HepG2 (cell line): ENCODE measurements around the gene BPIFA2. TPM values are rescaled to one million over a fixed set of nuclear protein-coding genes. Genes with fewer than 3 reads are reported as not detected.
A peak's percentile ranks its signal among the peaks of the same experiment; 100 is the strongest.

Experiments
- ASH2L ChIP-seq: fragments of 300-600, 200-600 bp; sonication (generic); IDR thresholded peaks from 2 replicates; pipeline ENCODE4 v1.7.0; 2017; ENCODE audit warnings: low read depth, mild to moderate bottlenecking, moderate library complexity, mixed read lengths, low read length; ENCODE audit not compliant: insufficient read length
- FIP1L1 ChIP-seq: fragments of 200-400 bp; formaldehyde crosslinking; IDR thresholded peaks from 2 replicates; pipeline ENCODE4 v1.6.1; 2018; ENCODE audit warnings: low read depth, mild to moderate bottlenecking, low read length, moderate library complexity, borderline replicate concordance; ENCODE audit not compliant: insufficient read depth
- LCORL ChIP-seq, 2 experiments: fragments of 450-650 bp in 1 of 2; sonication (generic) in 1 of 2; formaldehyde crosslinking in 1 of 2; IDR thresholded peaks; 2 replicates each; pipeline versions ENCODE4 v1.5.0 to v1.6.1; 2017 to 2020; ENCODE audit warnings: antibody characterized with exemption in 1 of 2, missing genetic modification reagents in 1 of 2
- MAFK ChIP-seq, 2 experiments: IDR thresholded peaks in 1 of 2; conservative IDR thresholded peaks in 1 of 2; 2 replicates each; pipeline ENCODE4 v1.6.1; 2011; ENCODE audit warnings: improper control_type of control experiment in 2 of 2, low read length in 2 of 2
- NCOA5 ChIP-seq: sonication (generic); formaldehyde crosslinking; IDR thresholded peaks from 2 replicates; pipeline ENCODE4 v1.4.0; 2020; ENCODE audit warnings: missing genetic modification reagents
- NFE2L1 ChIP-seq: sonication (generic); formaldehyde crosslinking; IDR thresholded peaks from 2 replicates; pipeline ENCODE4 v1.4.0; 2020; ENCODE audit warnings: missing genetic modification reagents, mild to moderate bottlenecking, borderline replicate concordance
- SOX6 ChIP-seq, 2 experiments: fragments of 450-650 bp in 1 of 2; sonication (generic) in 1 of 2; formaldehyde crosslinking in 1 of 2; IDR thresholded peaks; 2 replicates each; pipeline versions ENCODE4 v1.4.0 to v1.6.1; 2017 to 2020; ENCODE audit warnings: antibody characterized with exemption in 1 of 2, mild to moderate bottlenecking in 1 of 2, missing genetic modification reagents in 1 of 2
- TBX3 ChIP-seq: fragments of 450-650 bp; IDR thresholded peaks from 2 replicates; pipeline ENCODE4 v1.6.1; 2017; ENCODE audit warnings: antibody characterized with exemption, mild to moderate bottlenecking, inconsistent platforms, borderline replicate concordance
- ZMYM3 ChIP-seq: sonication (generic); formaldehyde crosslinking; IDR thresholded peaks from 2 replicates; pipeline ENCODE4 v1.5.1; 2020; ENCODE audit warnings: mild to moderate bottlenecking, missing genetic modification reagents
- ZNF10 ChIP-seq: sonication (generic); formaldehyde crosslinking; IDR thresholded peaks from 2 replicates; pipeline ENCODE4 v1.4.0; 2020; ENCODE audit warnings: mild to moderate bottlenecking, low read depth, missing genetic modification reagents, borderline replicate concordance
- ZNF496 ChIP-seq: sonication (generic); formaldehyde crosslinking; IDR thresholded peaks from 2 replicates; pipeline ENCODE4 v1.8.1; 2023; ENCODE audit warnings: mild to moderate bottlenecking, moderate library complexity, missing genetic modification reagents; ENCODE audit not compliant: insufficient replicate concordance
- polyA plus RNA-seq, 8 experiments: library from polyadenylated mRNA; depleted of rRNA in 3 of 8; stranded (reverse) in 7 of 8; unstranded in 1 of 8; fragments of >200 nt; fragmentation: Illumina TruSeq in 4 of 8; extraction: Trizol in 4 of 8; gene quantifications; 2 replicates each; pipeline versions ENCODE4 v1.2.1 to v1.2.3, GENCODE V29; 2011 to 2016; ENCODE audit warnings: low read depth in 4 of 8, missing spikeins in 1 of 8, mixed read lengths in 1 of 8; ENCODE audit not compliant: insufficient read depth in 1 of 8
- total RNA-seq, 5 experiments: library from RNA; depleted of rRNA; stranded (reverse); fragments of >200 nt; fragmentation: Illumina TruSeq; extraction: Trizol; gene quantifications; 2 replicates each; pipeline ENCODE4 v1.2.3, GENCODE V29; 2016; ENCODE audit warnings: low read depth in 1 of 5
- TF ChIP-seq, protein P1 (sequence below): sonication (generic); formaldehyde crosslinking; IDR thresholded peaks from 2 replicates; pipeline ENCODE4 v1.5.0; 2020; ENCODE audit warnings: mild to moderate bottlenecking, missing genetic modification reagents, borderline replicate concordance
- TF ChIP-seq, protein P2 (sequence below): sonication (generic); formaldehyde crosslinking; IDR thresholded peaks from 2 replicates; pipeline ENCODE4 v1.8.1; 2023; ENCODE audit warnings: mild to moderate bottlenecking, inconsistent platforms, moderate library complexity, missing genetic modification reagents, borderline replicate concordance
- TF ChIP-seq, protein P3 (sequence below): sonication (generic); formaldehyde crosslinking; IDR thresholded peaks from 2 replicates; pipeline ENCODE4 v1.4.0; 2020; ENCODE audit warnings: low read depth, mild to moderate bottlenecking, missing genetic modification reagents
- TF ChIP-seq, protein P4 (sequence below): sonication (generic); formaldehyde crosslinking; IDR thresholded peaks from 2 replicates; pipeline ENCODE4 v1.4.0; 2020; ENCODE audit warnings: missing genetic modification reagents
- TF ChIP-seq, protein P5 (sequence below): sonication (generic); formaldehyde crosslinking; IDR thresholded peaks from 2 replicates; pipeline ENCODE4 v1.8.1; 2023; ENCODE audit warnings: missing genetic modification reagents, mild to moderate bottlenecking, borderline replicate concordance
- TF ChIP-seq, protein P6 (sequence below): sonication (generic); formaldehyde crosslinking; IDR thresholded peaks from 2 replicates; pipeline ENCODE4 v1.8.0; 2022; ENCODE audit warnings: missing genetic modification reagents, mild to moderate bottlenecking, moderate library complexity, borderline replicate concordance

BPIFA2 gene
- total and polyA plus RNA-seq, 2 of the 13 experiments (the other 11 are each of a cell fraction or from before 2014, with no cell fraction given), result not detected

DNA sequence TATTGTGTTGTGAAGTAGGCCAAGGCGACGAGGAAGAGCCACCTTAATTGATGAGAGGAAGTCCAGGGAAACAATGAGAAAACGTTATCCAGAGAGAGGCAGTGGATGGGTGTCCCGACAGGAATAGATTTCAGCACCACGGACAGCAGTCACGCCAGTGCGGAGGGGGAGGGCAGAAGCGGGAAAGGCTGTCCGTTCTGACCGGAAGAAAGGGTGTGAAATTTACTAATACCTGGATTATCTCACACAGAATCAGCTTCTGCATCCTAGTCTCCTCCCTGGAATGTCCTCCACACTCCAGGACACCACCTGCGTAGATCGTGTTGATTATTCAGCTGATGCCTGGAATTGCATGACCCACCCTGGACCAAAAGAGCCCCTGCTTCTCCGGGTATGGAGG lies 41.8 kb downstream of the BPIFA2 start (continued):
- TF ChIP-seq, protein P1, sequence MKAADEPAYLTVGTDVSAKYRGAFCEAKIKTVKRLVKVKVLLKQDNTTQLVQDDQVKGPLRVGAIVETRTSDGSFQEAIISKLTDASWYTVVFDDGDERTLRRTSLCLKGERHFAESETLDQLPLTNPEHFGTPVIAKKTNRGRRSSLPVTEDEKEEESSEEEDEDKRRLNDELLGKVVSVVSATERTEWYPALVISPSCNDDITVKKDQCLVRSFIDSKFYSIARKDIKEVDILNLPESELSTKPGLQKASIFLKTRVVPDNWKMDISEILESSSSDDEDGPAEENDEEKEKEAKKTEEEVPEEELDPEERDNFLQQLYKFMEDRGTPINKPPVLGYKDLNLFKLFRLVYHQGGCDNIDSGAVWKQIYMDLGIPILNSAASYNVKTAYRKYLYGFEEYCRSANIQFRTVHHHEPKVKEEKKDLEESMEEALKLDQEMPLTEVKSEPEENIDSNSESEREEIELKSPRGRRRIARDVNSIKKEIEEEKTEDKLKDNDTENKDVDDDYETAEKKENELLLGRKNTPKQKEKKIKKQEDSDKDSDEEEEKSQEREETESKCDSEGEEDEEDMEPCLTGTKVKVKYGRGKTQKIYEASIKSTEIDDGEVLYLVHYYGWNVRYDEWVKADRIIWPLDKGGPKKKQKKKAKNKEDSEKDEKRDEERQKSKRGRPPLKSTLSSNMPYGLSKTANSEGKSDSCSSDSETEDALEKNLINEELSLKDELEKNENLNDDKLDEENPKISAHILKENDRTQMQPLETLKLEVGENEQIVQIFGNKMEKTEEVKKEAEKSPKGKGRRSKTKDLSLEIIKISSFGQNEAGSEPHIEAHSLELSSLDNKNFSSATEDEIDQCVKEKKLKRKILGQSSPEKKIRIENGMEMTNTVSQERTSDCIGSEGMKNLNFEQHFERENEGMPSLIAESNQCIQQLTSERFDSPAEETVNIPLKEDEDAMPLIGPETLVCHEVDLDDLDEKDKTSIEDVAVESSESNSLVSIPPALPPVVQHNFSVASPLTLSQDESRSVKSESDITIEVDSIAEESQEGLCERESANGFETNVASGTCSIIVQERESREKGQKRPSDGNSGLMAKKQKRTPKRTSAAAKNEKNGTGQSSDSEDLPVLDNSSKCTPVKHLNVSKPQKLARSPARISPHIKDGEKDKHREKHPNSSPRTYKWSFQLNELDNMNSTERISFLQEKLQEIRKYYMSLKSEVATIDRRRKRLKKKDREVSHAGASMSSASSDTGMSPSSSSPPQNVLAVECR (CRISPR knock-in tag), result peak; percentile 56; the same call in 1 of the 2 replicates
- TF ChIP-seq SOX6 (IDR thresholded peaks at IDR 0.05) (no peak), SOX6 (CRISPR knock-in tag; IDR thresholded peaks at IDR 0.05) (no peak), ZMYM3 (CRISPR knock-in tag) (no peak), MAFK (conservative IDR thresholded peaks at IDR 0.05 in 1 of 2, IDR thresholded peaks at IDR 0.05 in 1 of 2; ENCODE audit: low read length in 2 of 2) (no peak), LCORL (IDR thresholded peaks at IDR 0.05) (no peak), LCORL (CRISPR knock-in tag; IDR thresholded peaks at IDR 0.05) (0 out of 2 replicates have a peak, but pooled peaks have one; percentile 40), ZNF10 (CRISPR knock-in tag) (no peak), FIP1L1 (no peak), ZNF496 (CRISPR knock-in tag) (peak; percentile 34), NFE2L1 (CRISPR knock-in tag) (no peak), ASH2L (no peak), TBX3 (peak; percentile 73), NCOA5 (no peak)
- TF ChIP-seq, protein P2, sequence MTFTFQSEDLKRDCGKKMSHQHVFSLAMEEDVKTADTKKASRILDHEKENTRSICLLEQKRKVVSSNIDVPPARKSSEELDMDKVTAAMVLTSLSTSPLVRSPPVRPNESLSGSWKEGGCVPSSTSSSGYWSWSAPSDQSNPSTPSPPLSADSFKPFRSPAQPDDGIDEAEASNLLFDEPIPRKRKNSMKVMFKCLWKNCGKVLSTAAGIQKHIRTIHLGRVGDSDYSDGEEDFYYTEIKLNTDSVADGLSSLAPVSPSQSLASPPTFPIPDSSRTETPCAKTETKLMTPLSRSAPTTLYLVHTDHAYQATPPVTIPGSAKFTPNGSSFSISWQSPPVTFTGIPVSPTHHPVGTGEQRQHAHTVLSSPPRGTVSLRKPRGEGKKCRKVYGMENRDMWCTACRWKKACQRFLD (CRISPR knock-in tag), result peak; percentile 94
- TF ChIP-seq, protein P3, sequence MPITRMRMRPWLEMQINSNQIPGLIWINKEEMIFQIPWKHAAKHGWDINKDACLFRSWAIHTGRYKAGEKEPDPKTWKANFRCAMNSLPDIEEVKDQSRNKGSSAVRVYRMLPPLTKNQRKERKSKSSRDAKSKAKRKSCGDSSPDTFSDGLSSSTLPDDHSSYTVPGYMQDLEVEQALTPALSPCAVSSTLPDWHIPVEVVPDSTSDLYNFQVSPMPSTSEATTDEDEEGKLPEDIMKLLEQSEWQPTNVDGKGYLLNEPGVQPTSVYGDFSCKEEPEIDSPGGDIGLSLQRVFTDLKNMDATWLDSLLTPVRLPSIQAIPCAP, result no peak
- TF ChIP-seq, protein P4, sequence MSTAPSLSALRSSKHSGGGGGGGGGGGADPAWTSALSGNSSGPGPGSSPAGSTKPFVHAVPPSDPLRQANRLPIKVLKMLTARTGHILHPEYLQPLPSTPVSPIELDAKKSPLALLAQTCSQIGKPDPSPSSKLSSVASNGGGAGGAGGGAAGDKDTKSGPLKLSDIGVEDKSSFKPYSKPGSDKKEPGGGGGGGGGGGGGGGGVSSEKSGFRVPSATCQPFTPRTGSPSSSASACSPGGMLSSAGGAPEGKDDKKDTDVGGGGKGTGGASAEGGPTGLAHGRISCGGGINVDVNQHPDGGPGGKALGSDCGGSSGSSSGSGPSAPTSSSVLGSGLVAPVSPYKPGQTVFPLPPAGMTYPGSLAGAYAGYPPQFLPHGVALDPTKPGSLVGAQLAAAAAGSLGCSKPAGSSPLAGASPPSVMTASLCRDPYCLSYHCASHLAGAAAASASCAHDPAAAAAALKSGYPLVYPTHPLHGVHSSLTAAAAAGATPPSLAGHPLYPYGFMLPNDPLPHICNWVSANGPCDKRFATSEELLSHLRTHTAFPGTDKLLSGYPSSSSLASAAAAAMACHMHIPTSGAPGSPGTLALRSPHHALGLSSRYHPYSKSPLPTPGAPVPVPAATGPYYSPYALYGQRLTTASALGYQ (CRISPR knock-in tag), result no peak
- TF ChIP-seq, protein P5, sequence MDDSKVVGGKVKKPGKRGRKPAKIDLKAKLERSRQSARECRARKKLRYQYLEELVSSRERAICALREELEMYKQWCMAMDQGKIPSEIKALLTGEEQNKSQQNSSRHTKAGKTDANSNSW (CRISPR knock-in tag), result 0 out of 2 replicates have a peak, but pooled peaks have one; percentile 48
- TF ChIP-seq, protein P6, sequence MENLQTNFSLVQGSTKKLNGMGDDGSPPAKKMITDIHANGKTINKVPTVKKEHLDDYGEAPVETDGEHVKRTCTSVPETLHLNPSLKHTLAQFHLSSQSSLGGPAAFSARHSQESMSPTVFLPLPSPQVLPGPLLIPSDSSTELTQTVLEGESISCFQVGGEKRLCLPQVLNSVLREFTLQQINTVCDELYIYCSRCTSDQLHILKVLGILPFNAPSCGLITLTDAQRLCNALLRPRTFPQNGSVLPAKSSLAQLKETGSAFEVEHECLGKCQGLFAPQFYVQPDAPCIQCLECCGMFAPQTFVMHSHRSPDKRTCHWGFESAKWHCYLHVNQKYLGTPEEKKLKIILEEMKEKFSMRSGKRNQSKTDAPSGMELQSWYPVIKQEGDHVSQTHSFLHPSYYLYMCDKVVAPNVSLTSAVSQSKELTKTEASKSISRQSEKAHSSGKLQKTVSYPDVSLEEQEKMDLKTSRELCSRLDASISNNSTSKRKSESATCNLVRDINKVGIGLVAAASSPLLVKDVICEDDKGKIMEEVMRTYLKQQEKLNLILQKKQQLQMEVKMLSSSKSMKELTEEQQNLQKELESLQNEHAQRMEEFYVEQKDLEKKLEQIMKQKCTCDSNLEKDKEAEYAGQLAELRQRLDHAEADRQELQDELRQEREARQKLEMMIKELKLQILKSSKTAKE (CRISPR knock-in tag), result peak; percentile 71; the same call in 1 of the 2 replicates
